Mesenteric fat pad (tissue), 1 donor: ENCODE measurements around the gene SLC10A7. TPM values are rescaled to one million over a fixed set of nuclear protein-coding genes. Genes with fewer than 3 reads are reported as not detected.

Experiments
- DNase-seq: peaks from one replicate; pipeline ENCODE4 v3.0.0-alpha.2; 2020; ENCODE audit warnings: low spot score
- long read RNA-seq: library from polyadenylated mRNA; unstranded; transcript quantifications from one replicate; pipeline ENCODE4 v2.0.0, GENCODE V29; 2020
- total RNA-seq: library from RNA; stranded (reverse); fragmentation: NEBNext Ultra II Directional; extraction: Animal tissue kit (Norgen Biotek cat#: 25700); gene quantifications from one replicate; pipeline ENCODE4 v1.2.1, GENCODE V29; 2021
- donor health status: DM: yes; HTN: yes; CAD: no.

Gene SLC10A7, protein sequence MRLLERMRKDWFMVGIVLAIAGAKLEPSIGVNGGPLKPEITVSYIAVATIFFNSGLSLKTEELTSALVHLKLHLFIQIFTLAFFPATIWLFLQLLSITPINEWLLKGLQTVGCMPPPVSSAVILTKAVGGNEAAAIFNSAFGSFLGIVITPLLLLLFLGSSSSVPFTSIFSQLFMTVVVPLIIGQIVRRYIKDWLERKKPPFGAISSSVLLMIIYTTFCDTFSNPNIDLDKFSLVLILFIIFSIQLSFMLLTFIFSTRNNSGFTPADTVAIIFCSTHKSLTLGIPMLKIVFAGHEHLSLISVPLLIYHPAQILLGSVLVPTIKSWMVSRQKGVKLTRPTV
- 12.0 TPM for total RNA-seq
- long read RNA-seq, partial matches to known transcripts, result 1 of 6 reads
- long read RNA-seq, other reads (novel, unspliced or antisense), result 2 of 6 reads

DNA sequence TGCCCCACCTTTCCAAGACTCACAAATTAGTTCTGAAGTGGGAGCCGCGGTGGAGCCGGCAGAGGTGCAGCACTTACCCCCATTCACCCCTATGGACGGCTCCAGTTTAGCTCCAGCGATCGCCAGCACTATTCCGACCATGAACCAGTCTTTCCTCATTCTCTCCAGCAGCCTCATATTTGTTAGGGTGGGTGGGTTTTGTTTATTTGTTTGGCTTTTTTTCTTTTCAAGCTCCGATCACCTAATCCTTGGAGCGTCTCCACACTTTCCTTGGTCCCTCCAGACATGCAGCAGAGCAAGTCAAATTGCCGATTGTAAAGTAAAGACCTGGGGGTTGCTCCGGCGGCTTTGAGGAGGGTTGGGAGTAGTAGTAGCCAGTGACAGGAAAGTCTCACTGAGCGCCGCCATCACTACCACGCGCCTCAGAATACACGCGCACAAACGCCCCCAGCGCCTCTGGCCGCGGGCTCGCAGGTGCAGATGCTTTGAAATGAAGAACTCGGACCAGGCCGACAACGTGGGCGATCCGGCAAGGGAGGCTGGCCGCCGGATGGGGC lies at the start of gene SLC10A7:
Gene SLC10A7 (minus strand): TSS at position 400 of the 557 bp plus-strand sequence. CDS start 223 bp downstream, at position 177.
- DNase-seq, result no peak

DNA sequence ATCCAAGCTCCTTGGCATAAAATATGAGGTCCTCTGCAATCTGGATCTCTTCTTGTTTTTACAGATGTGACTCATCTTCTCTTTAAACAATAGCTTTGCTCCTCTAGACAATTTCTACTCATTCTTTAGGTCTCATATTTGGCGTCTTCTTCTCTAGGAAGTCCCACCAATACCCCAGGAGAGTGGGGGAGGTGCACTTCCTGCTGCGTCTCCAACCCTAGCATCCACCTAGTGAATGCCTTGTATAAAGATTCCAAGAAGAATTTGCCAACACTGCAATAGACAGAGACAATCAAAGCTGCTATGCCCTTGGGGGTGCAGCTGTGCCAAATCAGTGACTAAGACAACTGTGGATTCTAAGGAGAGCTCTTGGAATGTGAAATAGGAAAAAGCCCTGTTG lies 45.7 kb upstream of the SLC10A7 start:
- DNase-seq, result no peak

DNA sequence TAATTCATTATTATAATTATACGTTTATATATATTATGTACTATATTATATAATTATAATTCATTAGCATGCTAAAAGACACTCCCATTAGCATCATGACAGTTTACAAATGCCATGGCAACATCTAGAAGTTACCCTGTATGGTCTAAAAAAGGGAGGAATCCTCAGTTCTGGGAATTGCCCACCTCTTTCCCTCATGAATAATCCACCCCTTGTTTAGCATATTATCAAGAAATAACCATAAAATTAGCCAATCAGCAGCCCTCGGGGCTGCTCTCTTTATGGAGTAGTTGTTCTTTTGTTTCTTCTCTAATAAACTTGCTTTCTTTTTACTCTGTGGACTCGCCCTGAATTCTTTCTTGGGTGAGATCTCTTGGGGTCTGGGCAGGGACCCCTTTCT lies 42.8 kb upstream of the SLC10A7 start:
- no peak for DNase-seq

DNA sequence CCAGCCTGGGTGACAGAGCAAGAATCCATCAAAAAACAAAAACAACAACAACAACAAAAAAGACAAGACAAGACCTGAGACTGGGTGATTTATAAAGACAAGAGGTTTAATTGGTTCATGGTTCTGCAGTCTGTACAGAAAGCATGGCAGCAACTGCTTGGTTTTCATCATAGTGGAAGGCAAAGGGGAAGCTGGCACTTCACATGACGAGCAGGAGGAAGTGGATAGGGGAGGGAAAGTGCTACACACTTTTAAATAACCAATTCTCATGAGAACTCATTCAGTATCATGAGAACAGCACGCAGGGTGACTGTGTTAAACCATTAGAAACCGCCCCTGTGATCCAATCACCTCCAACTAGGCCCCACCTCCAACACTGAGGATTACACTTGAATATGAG lies 28.4 kb upstream of the SLC10A7 start:
- no peak for DNase-seq

DNA sequence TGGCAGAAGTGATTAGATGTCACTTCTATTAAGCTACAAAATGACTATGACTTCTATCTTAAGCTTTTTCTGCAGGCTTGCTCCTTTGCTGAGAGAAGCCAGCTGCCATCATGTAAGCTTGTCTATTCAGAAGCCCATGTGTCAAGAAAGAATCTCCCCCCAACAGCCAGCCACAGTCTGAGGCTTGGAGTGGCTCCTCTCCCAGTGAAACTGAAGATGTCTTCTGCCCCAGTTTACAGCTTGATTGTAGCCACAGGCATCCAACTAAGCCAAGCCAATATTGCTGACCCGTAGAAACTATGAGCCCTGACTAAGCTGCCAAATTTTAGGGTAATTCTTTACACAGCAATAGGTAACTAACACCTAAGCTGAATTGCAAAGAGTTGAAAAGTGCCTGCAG lies 26.7 kb upstream of the SLC10A7 start:
- DNase-seq, result no peak

DNA sequence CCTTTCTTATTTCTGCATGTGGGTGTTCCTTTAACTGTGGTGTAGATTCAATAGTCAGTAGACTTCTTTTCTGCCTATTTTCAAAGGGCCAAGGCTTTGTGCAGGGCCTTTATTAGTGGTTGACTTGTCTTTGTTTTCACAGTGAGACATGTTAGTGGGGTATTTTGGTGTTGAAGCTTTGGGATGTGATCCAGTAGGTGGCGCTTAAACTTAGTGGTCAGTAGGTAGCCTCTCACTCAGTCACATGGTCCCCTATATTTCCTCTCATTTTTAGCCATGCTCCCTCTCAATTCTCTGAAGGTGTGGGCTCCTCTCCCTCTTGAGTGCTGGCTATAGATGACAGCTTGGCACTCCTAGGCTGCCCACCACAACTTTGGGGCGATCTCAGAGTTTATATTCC lies 23.4 kb upstream of the SLC10A7 start:
- no peak for DNase-seq

DNA sequence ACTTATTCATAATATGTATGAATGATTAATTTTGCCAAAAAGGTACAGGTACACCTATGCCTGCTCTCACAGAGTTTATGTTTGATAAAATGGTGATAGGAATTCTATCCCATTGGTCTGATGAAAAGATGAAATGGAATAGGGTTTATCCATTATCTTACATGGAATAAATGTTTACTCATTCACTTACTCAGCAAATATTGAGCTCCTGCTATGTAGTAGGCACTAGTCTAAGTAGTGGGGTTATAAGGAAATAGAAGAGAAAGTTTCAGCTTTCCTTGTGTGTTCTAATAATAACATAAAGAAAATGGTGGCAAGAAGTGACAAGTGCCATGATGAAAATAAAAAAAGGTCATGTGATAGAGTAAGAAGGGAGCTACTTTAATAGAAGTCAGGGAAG lies 12.4 kb upstream of the SLC10A7 start:
- no peak for DNase-seq

DNA sequence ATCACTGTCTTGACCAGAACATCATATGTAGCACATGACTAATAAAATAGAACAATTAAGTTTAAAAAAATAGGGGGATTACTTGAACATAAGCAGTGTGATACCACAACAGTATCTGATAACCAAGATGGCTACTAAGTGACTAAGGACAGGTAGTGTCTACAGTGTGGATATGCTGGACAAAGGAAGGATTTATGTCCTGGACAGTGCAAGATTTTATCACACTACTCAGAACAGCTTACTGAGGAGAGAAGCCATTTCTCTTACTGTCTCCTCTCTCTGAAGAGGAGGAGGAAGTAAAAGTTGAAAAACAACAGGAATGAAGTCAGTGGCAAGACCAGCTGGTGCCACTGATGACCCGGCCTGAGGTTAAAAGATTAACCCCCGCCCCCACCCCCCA lies 4.0 kb upstream of the SLC10A7 start:
- no peak for DNase-seq

DNA sequence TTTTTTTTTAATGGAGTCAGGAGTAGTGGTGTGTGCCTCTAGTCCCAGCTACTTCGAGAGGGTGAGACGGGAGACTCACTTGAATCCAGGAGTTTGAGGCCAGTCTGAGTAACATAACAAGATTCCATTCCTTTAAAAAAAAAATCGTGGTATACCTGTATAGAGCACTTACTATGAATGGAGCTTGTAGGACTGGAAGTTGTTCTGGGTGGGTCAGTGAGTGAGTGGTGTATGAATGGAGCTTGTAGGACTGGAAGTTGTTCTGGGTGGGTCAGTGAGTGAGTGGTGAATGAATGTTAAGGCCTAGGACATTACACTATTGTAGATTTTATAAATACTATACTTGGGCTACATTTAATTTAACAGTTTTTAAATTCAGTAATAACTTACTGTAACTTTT lies 2.9 kb upstream of the SLC10A7 start:
- DNase-seq, result no peak

DNA sequence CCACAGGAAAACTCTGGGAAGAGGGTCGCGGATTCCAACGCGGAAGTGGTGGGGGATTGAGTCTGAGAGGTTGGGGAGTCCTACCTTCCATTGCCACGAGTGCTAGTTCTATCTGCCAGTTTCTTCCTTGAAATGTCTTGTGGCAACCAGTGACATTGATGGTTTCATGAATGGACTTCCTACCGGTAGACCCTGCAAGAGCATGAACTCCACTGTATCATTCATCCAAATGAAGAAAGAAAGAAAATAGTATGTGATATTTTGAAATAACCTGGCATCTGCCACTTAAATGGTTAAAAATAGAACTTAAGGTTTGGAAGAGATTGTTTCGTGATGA lies 1.1 kb upstream of the SLC10A7 start:
- DNase-seq, result no peak

DNA sequence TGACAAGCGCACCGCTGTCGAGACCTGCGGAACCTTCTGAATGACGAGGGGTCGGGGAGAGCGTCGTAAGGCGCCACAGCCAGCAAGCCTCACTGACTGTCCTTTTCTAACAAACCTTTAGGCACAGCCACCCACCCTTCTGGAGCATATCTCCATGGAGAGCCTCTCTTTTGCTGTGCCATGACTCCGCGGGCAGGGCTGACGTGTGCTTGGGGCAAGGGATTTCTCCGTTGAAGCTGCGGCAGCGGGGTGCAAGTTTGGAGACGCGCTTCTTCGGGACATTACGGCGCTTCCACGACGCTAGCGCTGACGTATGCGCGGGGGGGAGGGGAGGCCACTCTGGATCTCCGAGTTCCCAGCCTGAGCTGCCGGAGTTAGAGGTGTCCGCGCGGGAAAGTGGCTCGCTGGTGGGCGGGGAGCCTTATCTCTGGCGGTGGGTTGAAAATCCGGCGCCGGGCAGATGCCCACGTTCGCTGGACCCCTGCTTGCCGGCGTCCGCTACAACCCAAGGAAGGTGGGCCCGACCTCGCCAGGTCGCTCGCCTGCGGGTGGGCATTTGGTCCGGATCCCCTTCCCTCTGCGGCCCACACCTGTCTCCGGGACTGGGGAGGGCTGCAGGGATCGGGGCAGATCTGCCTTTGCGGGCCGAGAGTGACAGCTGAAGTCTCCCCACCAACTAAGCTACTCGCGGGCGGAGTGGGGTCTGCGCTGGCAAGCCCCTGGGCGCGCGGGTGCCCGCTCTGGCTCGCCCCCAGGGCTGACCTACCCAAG lies 543 bp upstream of the SLC10A7 start:
- peak; percentile 96 for DNase-seq

DNA sequence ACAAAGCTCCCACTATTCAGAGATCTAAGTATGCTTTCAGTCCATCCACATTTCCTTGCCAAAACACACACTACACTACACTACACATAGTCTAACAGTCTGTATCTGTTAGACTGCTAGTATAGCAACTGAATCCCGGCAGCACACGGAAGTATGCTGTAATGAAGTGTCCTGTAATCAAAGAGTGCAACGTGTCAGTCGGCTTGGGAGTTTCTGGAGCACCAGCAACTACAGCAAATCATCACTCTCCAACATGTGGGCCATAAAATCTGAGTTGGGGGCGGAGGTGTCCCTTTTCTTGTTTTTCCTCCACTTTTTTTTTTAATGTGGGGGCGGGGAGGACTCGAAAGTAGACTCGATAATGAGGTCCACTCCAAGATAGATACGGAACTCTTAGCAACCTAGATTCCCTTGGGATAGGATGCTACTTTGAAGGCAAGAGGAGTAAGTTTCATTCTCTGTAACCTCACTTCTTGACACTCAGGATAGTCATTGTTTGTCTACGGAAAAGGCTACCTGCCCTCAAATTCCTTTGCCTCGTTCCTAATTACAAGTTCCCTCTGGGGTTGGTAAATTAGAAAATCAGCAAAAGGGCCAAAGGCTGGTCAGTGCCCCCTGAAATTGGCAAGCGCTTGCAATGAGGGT lies 722 bp downstream of the SLC10A7 start:
- DNase-seq, result no peak

DNA sequence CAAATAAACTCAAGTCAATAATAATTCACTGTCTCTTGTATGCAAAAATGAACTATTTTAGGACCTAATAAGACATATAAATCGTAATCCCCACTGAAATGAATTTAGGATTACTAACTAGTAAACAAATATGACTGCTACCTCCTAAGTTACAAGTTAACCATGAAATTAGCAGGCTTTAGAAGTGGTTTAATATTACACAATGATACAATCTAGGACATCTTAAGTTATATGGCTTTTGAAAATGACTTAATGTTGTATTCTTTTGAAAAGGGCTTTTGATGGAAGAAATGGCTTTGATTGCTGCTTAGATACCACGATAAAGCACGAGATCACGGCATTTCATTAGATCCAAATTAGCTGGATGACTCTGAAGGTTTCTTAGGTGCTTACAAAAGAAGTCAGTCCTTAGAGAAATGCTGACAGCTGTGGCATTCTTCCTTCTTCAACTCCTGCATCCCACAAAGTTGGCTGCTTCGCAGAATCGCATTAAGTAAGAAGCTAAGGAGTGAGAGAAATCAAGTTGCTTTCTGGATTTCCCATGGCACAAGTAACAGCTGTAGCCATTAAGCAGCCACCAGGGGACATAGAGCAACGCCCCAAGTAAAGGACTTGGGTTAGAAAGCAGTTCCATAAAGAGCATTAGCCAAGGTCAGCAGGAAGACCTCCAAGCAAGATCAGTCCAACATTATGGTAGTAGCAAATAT lies 6.9 kb downstream of the SLC10A7 start:
- DNase-seq, result no peak

DNA sequence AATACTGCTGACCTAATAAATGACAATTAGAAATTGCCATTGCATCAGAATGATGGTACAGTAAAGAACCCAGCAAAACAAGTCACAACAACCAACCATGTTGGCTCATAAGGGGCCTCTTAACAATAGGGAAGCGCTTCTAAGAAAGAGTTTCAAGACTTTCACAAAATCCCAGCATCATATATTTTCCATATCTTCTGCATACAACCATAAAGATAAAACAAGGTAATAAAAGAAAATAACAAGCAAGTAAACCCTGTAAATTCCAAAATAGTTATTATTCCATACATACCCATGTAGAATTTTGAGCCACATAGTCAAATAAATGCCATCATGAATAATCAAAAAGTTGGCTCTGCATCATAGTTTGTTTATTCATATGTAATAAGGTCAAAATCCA lies 8.2 kb downstream of the SLC10A7 start:
- no peak for DNase-seq

DNA sequence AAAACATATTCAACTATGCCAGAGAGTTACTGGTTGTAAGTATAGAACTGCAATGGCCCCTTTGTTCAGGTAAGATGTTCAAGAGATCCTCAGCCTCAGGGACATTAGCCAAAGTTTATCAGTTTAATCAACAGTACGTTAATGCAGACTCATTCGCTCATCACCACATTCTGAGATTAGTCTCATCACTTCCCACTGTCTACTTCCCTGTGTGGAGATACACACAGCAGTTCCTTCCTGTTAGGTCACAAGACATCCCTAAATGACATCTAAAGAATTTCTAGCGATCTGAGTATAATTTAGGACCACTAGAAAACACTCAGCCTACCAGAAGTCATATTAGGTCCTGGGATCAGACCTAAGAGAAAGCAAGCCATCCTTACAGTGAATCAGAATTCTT lies 10.4 kb downstream of the SLC10A7 start:
- DNase-seq, result no peak

DNA sequence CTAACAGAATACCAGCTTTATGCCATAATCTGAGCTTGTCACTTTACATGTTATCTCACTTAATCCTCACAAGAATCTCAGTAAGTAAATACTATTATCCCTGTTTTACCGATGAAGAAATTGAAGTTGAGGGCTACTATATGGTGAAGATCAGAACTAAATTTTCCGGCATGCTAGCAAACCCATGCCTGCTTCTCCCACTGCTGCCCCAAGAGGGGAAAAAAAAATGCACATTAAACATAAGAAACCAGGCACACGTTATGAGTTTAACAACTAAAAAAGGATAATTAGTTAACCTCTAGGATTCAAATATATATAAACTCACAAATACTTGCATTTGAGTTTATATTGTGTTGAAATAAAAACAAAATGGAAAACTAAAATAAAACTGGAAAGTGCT lies 10.8 kb downstream of the SLC10A7 start:
- DNase-seq, result no peak

DNA sequence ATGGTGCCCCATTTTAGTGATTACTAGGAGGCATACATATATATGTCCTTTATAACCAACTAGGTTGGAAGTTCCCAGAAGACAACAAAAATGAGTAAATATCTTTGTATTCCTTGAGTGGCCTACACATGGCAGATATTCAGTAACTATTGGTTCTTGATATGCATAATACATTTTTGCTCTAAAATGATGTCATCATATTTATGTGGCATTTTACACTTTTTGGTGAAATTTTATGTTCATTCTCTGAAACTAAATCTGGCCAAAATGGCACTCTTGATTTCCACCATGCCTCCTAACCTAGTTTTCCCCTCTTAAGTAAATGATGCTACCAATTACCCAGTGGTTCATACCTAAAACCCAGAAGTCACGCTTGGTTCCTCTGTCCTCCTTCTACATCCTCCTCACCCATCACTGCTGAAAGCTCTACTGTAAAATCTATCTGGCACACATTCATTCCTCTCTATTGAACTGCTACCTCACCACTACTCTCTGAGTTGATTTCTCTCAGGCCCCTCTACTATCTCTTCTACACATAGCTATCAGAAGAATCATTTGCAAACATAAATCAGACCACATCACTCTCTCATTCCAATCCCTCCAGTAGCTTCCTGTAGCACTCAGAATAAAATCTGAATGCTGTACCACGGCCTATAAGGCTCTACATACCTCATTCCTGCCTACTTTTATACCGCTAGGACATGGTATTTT lies 13.4 kb downstream of the SLC10A7 start:
- no peak for DNase-seq

DNA sequence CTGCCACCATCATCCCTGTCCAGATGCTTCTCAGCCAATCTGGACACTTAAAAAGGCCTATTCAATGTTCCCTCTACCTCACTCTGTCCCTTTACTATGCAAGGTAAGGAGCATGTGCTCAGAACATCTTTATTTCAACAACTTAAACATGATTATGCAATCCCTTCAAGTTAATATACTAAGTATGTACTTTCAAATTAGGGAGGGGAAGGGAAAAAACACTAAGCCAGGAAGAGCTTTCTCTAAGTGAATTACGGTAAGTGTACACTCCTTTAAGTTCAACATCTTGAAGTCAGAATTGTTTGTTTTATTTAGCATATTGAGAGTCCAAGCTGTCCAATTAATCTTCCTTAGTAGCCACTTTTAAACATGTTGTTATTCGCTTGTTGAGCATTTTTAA lies 14.1 kb downstream of the SLC10A7 start:
- DNase-seq, result no peak

DNA sequence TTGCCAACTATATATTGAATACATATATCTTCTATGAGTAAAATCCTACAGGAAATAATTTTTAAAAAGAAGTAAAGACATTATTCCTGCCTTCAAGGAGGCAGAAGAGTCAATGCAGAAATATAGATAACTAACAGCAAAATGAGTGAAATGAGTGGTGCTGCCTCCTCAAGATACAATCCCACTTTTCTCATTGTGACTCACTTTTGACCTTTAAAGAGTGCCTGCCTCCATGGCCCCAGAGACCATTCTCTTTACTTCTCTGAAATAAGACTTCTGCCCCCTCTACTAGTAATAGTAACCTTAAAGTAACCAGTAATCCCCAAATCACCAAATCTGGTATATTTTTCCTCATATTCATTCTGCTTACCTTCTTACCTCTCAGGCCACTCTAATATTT lies 15.5 kb downstream of the SLC10A7 start:
- no peak for DNase-seq

DNA sequence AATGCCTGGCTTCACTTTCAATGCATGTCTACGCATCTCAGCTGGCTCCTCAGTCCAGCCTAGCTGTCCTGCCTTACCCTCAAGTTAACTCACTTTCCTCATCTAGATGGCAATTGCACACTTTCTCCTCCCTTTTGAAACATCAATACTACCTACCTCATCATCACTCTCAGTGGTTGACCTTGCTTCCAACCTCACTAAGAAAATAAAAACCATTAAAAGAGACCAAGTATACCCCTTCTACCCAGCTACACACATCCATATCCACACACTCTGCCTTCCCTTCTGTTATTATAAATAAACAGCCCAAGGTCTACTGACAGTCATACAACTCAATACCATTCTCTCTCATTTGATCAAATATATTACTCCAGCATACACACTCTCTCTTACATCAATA lies 21.5 kb downstream of the SLC10A7 start:
- no peak for DNase-seq

DNA sequence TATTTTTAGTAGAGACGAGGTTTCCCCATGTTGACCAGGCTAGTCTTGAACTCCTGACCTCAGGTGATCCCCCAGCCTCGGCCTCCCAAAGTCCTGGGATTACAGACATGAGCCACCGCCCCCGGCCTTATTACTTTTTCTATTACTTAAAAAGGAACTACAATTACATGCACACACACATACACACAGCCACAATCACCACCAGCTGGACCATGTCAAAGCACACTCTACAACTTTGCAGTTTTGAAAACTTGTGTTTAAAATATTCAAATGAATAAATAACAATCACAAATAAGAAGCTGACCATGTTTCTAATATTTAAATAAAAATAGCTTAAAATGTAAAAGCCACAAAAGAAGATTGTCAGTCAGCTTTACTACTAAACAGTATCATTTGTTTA lies 23.4 kb downstream of the SLC10A7 start:
- DNase-seq, result no peak
